A673 (cell line): ENCODE data around the gene CNNM2. TPM values are rescaled to one million over a fixed set of nuclear protein-coding genes. Genes with fewer than 3 reads are reported as not detected.

Experiments
- BruUV-seq: library from RNA; stranded (reverse); fragments of 400-500 nt; replicated peaks from 2 replicates; lab custom pipeline; 2021; lab: Mats Ljungman, UMichigan
- CTCF ChIA-PET: fragments of 300-600 bp; sonication (Branson Sonifier 250); formaldehyde crosslinking; loops from one replicate; lab custom pipeline; 2022; ENCODE audit warnings: antibody characterized with exemption; lab: Charles Lee
- POLR2A ChIA-PET: fragments of 300-600 bp; sonication (Branson Sonifier 250); formaldehyde crosslinking; loops from one replicate; lab custom pipeline; 2022; ENCODE audit warnings: antibody characterized with exemption; ENCODE audit not compliant: low non-redundant PET; lab: Charles Lee
- DNase-seq: peaks from one replicate; pipeline ENCODE4 v3.0.0-alpha.2; 2015; ENCODE audit warnings: low spot score
- H3K27ac ChIP-seq: fragments of 200-600 bp; sonication (generic); 2 replicates; pipeline ENCODE4 v1.5.1; 2016; ENCODE audit warnings: mixed run types, low read depth, mild to moderate bottlenecking, mixed read lengths, antibody characterized with exemption, low read length; ENCODE audit not compliant: poor library complexity, severe bottlenecking
- H3K27me3 ChIP-seq: fragments of 200-600 bp; sonication (generic); replicated peaks from 2 replicates; pipeline ENCODE4 v1.6.1; 2017; ENCODE audit warnings: mixed run types, low read depth, mild to moderate bottlenecking, mixed read lengths, antibody characterized with exemption, low read length; ENCODE audit not compliant: insufficient read depth, poor library complexity
- H3K36me3 ChIP-seq: fragments of 200-600 bp; sonication (generic); 2 replicates; pipeline ENCODE4 v1.6.1; 2016; ENCODE audit warnings: mixed run types, mild to moderate bottlenecking, mixed read lengths, antibody characterized with exemption, low read length; ENCODE audit not compliant: insufficient read depth, poor library complexity, severe bottlenecking
- H3K4me1 ChIP-seq: fragments of 200-600 bp; sonication (generic); 2 replicates; pipeline ENCODE4 v1.6.1; 2017; ENCODE audit warnings: mixed run types, mild to moderate bottlenecking, mixed read lengths, antibody characterized with exemption, low read length; ENCODE audit not compliant: insufficient read depth, poor library complexity, severe bottlenecking
- H3K4me3 ChIP-seq: fragments of 200-600 bp; sonication (generic); 2 replicates; pipeline ENCODE4 v1.5.1; 2016; ENCODE audit warnings: low read depth, mixed run types, mild to moderate bottlenecking, mixed read lengths, low read length; ENCODE audit not compliant: poor library complexity, severe bottlenecking
- H3K9me3 ChIP-seq: fragments of 200-600 bp; sonication (generic); 2 replicates; pipeline ENCODE4 v1.6.1; 2016; ENCODE audit warnings: mixed run types, low read depth, mild to moderate bottlenecking, mixed read lengths, antibody characterized with exemption, low read length; ENCODE audit not compliant: poor library complexity, severe bottlenecking
- CTCF ChIP-seq: fragments of 300-800, 200-600 bp; sonication (generic); conservative IDR thresholded peaks from 2 replicates; pipeline ENCODE4 v1.5.1; 2017; ENCODE audit warnings: low read depth, mild to moderate bottlenecking, antibody characterized with exemption, low read length, moderate library complexity, mixed read lengths
- EZH2 ChIP-seq: fragments of 200-600 bp; sonication (generic); IDR thresholded peaks from 2 replicates; pipeline ENCODE4 v1.6.1; 2017; ENCODE audit warnings: borderline replicate concordance, low read depth, mild to moderate bottlenecking, mixed read lengths, antibody characterized with exemption, low read length; ENCODE audit not compliant: poor library complexity, severe bottlenecking
- intact Hi-C: fragments of 100-400 bp; cut with micrococcal nuclease; formaldehyde crosslinking; loops from one replicate; pipeline ENCODE4 v1.10.0; 2022; ENCODE audit not compliant: unreplicated experiment
- total RNA-seq: library from RNA; stranded (reverse); gene quantifications from 2 replicates; pipeline ENCODE4 v1.2.3, GENCODE V29; 2021

The CNNM2 gene
- total RNA-seq, 1 experiment from 2014 or later: 4.8 TPM

- no peak overlapping the region for H3K4me3 ChIP-seq
- H3K4me1 ChIP-seq: no peaks in the 10 kb centered on the region
- CTCF ChIA-PET: no interaction called here
- intact Hi-C loops: no loop called here
- TF ChIP-seq CTCF (no peak), EZH2 (no peak)
- H3K36me3 ChIP-seq: no peaks in the 10 kb centered on the region
- POLR2A ChIA-PET: no interaction called here
- no peak for DNase-seq
- no peak overlapping the region for H3K27ac ChIP-seq
- BruUV-seq: no TSS peak
- H3K27me3 ChIP-seq: no peaks in the 10 kb centered on the region
- no peaks in the 10 kb centered on the region for H3K9me3 ChIP-seq
Measured at GRCh38 chr10:103021900-103022293, 103.8 kb downstream of the CNNM2 start.

- no peak overlapping the region for H3K4me3 ChIP-seq
- ChIA-PET CTCF (no interaction called here), POLR2A (no interaction called here)
- no peaks in the 10 kb centered on the region for H3K4me1 ChIP-seq
- intact Hi-C loops: no loop called here
- H3K27me3 ChIP-seq: no peaks in the 10 kb centered on the region
- no peak overlapping the region for H3K27ac ChIP-seq
- TF ChIP-seq CTCF (no peak), EZH2 (no peak)
- no TSS peak for BruUV-seq
- H3K36me3 ChIP-seq: no peaks in the 10 kb centered on the region
- H3K9me3 ChIP-seq: no peaks in the 10 kb centered on the region
- DNase-seq: no peak
Measured at GRCh38 chr10:103025696-103026095, 107.6 kb downstream of the CNNM2 start.

- no TSS peak for BruUV-seq
- ChIA-PET CTCF (no interaction called here), POLR2A (no interaction called here)
- H3K27me3 ChIP-seq: no peaks in the 10 kb centered on the region
- no peak overlapping the region for H3K4me3 ChIP-seq
- TF ChIP-seq EZH2: no peak
- no peak for TF ChIP-seq CTCF
- no peak overlapping the region for H3K27ac ChIP-seq
- H3K9me3 ChIP-seq: no peaks in the 10 kb centered on the region
- no peak for DNase-seq
- no peaks in the 10 kb centered on the region for H3K36me3 ChIP-seq
- intact Hi-C loops: no loop called here
- peaks cover 7% of the 10 kb centered on the region for H3K4me1 ChIP-seq
Measured at GRCh38 chr10:103038570-103038969, 120.5 kb downstream of the CNNM2 start.
